GM12878 (cell line): ENCODE data around the gene SLC22A7. TPM values are rescaled to one million over a fixed set of nuclear protein-coding genes. Genes with fewer than 3 reads are reported as not detected.
"Not testable (repeated sequence)": the region's sequence is repeated elsewhere in the genome, so short reads cannot be mapped to it uniquely, and the experiment has no call there.

Experiments used
- ATAC-seq: fragments of 200-7000 bp; cut with Tn5 transposase; 3 replicates; pipeline ENCODE4 v1.9.1; 2020; ENCODE audit warnings: mild to moderate bottlenecking, moderate library complexity
- BruUV-seq: library from RNA; stranded (reverse); fragments of 400-500 nt; replicated peaks from 2 replicates; lab custom pipeline; 2021; lab: Mats Ljungman, UMichigan
- CTCF ChIA-PET: fragments of 300-600 bp; sonication (Branson Sonifier 250); formaldehyde crosslinking; extraction: SDS; loops from one replicate; lab custom pipeline; 2021; ENCODE audit warnings: inconsistent platforms; lab: Yijun Ruan, JAX
- POLR2A ChIA-PET: fragments of 350-600 bp; formaldehyde crosslinking; extraction: SDS; loops from one replicate; lab custom pipeline; 2021; ENCODE audit warnings: inconsistent platforms; lab: Charles Lee
- RAD21 ChIA-PET: fragments of 300-600 bp; sonication (Branson Sonifier 250); formaldehyde crosslinking; loops from one replicate; lab custom pipeline; 2023; ENCODE audit warnings: antibody characterized with exemption; ENCODE audit not compliant: unreplicated experiment; lab: Charles Lee
- SMC1A ChIA-PET: fragments of 300-600 bp; sonication (Branson Sonifier 250); formaldehyde crosslinking; loops from one replicate; lab custom pipeline; 2023; ENCODE audit not compliant: unreplicated experiment, uncharacterized antibody; lab: Charles Lee
- DNase-seq: peaks from one replicate; pipeline ENCODE4 v3.0.0-alpha.2; 2011; ENCODE audit warnings: low read depth, low spot score
- FAIRE-seq: peaks from 3 replicates; lab custom pipeline; 2011; peaks lifted over from hg19 to GRCh38; lab: Jason Lieb, UNC
- H2AFZ ChIP-seq: 2 replicates; pipeline ENCODE4 v1.6.0; 2011; ENCODE audit warnings: low read depth, low read length, control low read depth; ENCODE audit not compliant: control insufficient read depth
- H3K27ac ChIP-seq: 2 replicates; pipeline ENCODE4 v1.5.1; 2011; ENCODE audit warnings: control low read depth; ENCODE audit not compliant: control insufficient read depth, insufficient read depth
- H3K27me3 ChIP-seq, 2 experiments: replicated peaks in 1 of 2; 2 replicates each; pipeline versions ENCODE4 v1.6.0 to v1.6.1; 2011; ENCODE audit warnings: low read length in 1 of 2; ENCODE audit not compliant: control insufficient read depth in 2 of 2, insufficient read depth in 2 of 2
- H3K36me3 ChIP-seq, 2 experiments: 2 replicates each; pipeline ENCODE4 v1.5.1; 2011; ENCODE audit warnings: low read length in 1 of 2; ENCODE audit not compliant: control insufficient read depth in 2 of 2, insufficient read depth in 2 of 2
- H3K4me1 ChIP-seq: 2 replicates; pipeline ENCODE4 v1.6.1; 2011; ENCODE audit warnings: mild to moderate bottlenecking, low read length, moderate library complexity, mixed read lengths; ENCODE audit not compliant: control insufficient read depth, insufficient read depth
- H3K4me2 ChIP-seq: 2 replicates; pipeline ENCODE4 v1.6.0; 2011; ENCODE audit warnings: control low read depth; ENCODE audit not compliant: control insufficient read depth, insufficient read depth
- H3K4me3 ChIP-seq: fragments of 200-600 bp; sonication (generic); 2 replicates; pipeline ENCODE4 v1.5.1; 2016
- H3K79me2 ChIP-seq: 2 replicates; pipeline ENCODE4 v1.6.0; 2011; ENCODE audit warnings: low read length; ENCODE audit not compliant: control insufficient read depth, insufficient read depth
- H3K9ac ChIP-seq: 2 replicates; pipeline ENCODE4 v1.8.0; 2011; ENCODE audit warnings: low read length, control low read depth, mixed read lengths; ENCODE audit not compliant: control insufficient read depth, insufficient read depth
- H3K9me3 ChIP-seq: replicated peaks from 3 replicates; pipeline ENCODE4 v1.5.1; 2011; ENCODE audit warnings: mild to moderate bottlenecking, low read length; ENCODE audit not compliant: control insufficient read depth, insufficient read depth
- H4K20me1 ChIP-seq: 2 replicates; pipeline ENCODE4 v1.6.0; 2011; ENCODE audit not compliant: control insufficient read depth, insufficient read depth
- CREB1 ChIP-seq: IDR thresholded peaks from 2 replicates; pipeline ENCODE4 v1.6.1; 2012; ENCODE audit warnings: low read depth, mild to moderate bottlenecking, inconsistent platforms
- FOS ChIP-seq: IDR thresholded peaks from 3 replicates; pipeline ENCODE4 v1.6.1; 2011; ENCODE audit warnings: borderline replicate concordance; ENCODE audit not compliant: insufficient read length; ENCODE audit errors: extremely low read depth
- MEF2B ChIP-seq: fragments of 450-650 bp; IDR thresholded peaks from 2 replicates; pipeline ENCODE4 v1.6.1; 2018; ENCODE audit warnings: mild to moderate bottlenecking, moderate library complexity; ENCODE audit not compliant: partially characterized antibody, poor library complexity, severe bottlenecking
- MXI1 ChIP-seq: fragments of 150-350 bp; IDR thresholded peaks from 2 replicates; pipeline ENCODE4 v1.6.1; 2011; ENCODE audit warnings: low read depth, mild to moderate bottlenecking, inconsistent platforms, low read length, improper control_type of control experiment
- NR2C2 ChIP-seq: IDR thresholded peaks from 2 replicates; pipeline ENCODE4 v1.6.1; 2011; ENCODE audit warnings: borderline replicate concordance, low read depth; ENCODE audit not compliant: control insufficient read depth, insufficient read length
- NR2F1 ChIP-seq: fragments of 450-650 bp; conservative IDR thresholded peaks from 2 replicates; pipeline ENCODE4 v1.6.1; 2017; ENCODE audit warnings: mild to moderate bottlenecking
- SREBF1 ChIP-seq: IDR thresholded peaks from 2 replicates; pipeline ENCODE4 v1.6.1; 2012; ENCODE audit warnings: mild to moderate bottlenecking, low read length
- TAF1 ChIP-seq: IDR thresholded peaks from 2 replicates; pipeline ENCODE4 v1.6.1; 2011; ENCODE audit warnings: mild to moderate bottlenecking, low read depth, low read length, borderline replicate concordance
- ZBED1 ChIP-seq: IDR thresholded peaks from 2 replicates; pipeline ENCODE4 v1.6.1; 2016; ENCODE audit warnings: borderline replicate concordance
- ZNF207 ChIP-seq: fragments of 450-650 bp; IDR thresholded peaks from 2 replicates; pipeline ENCODE4 v1.6.1; 2014; ENCODE audit warnings: antibody characterized with exemption, mild to moderate bottlenecking, borderline replicate concordance
- WGBS: methylation state at CpG from one replicate; pipeline ENCODE4 v1.1.6; 2016; ENCODE audit warnings: low lambda C conversion rate; ENCODE audit not compliant: insufficient replicate concordance, insufficient coverage; ENCODE audit errors: missing lambda C conversion rate; 5-methylcytosine and 5-hydroxymethylcytosine counted together
- in situ Hi-C: fragments of 300-500 bp; cut with MboI; formaldehyde crosslinking; loops from 9 replicates; pipeline ENCODE4 v1.14.3; 2018; ENCODE audit warnings: mixed read lengths
- intact Hi-C: fragments of 100-400 bp; cut with micrococcal nuclease; formaldehyde crosslinking; loops from one replicate; pipeline ENCODE4 v1.14.2; 2022; ENCODE audit not compliant: unreplicated experiment
- polyA plus RNA-seq, 11 experiments: library from polyadenylated mRNA; depleted of rRNA in 4 of 11; unstranded in 6 of 11; stranded (reverse) in 5 of 11; fragments of >200 nt; fragmentation: Nextera tagmentation in 4 of 11; fragmentation: Illumina TruSeq in 1 of 11; extraction: Ambion mirVana in 4 of 11; extraction: Trizol in 1 of 11; gene quantifications; 1 replicate in 1 of 11; 2 replicates in 10 of 11; pipeline versions ENCODE4 v1.2.1 to v1.2.3, GENCODE V29; 2011 to 2016; ENCODE audit warnings: inconsistent platforms in 2 of 11, missing spikeins in 2 of 11, low read depth in 1 of 11
- small RNA-seq: library from RNA; depleted of rRNA; stranded (forward); fragments of <200 nt; gene quantifications from one replicate; pipeline ENCODE3, GENCODE V24; 2014
- total RNA-seq, 4 experiments: library from RNA; depleted of rRNA in 3 of 4; stranded (reverse); fragments of >200 nt in 3 of 4; fragmentation: Illumina TruSeq in 1 of 4; extraction: Trizol in 1 of 4; gene quantifications; 2 replicates each; pipeline versions ENCODE4 v1.2.1 to v1.2.3, GENCODE V29; 2013 to 2021

The SLC22A7 gene
- total and polyA plus RNA-seq, 10 of the 15 experiments (the other 5 are each of a cell fraction or from before 2014, with no cell fraction given), result 0.08 to 0.31 TPM; not detected in 8

- no peak for TF ChIP-seq NR2C2
- TF ChIP-seq FOS, result no peak
- no peak for TF ChIP-seq SREBF1
- no peak for TF ChIP-seq NR2F1
- TF ChIP-seq MEF2B, result no peak
- TF ChIP-seq ZBED1, result no peak
- no peak for TF ChIP-seq CREB1
- TF ChIP-seq MXI1, result no peak
- no peak for TF ChIP-seq ZNF207
- TF ChIP-seq TAF1, result no peak
These were observed 49.4 kb downstream of the SLC22A7 start (continued) for GRCh38 chr6:43347444-43347843.

- H3K27me3 ChIP-seq, H3K27ac ChIP-seq, intact Hi-C loops, H3K4me3 ChIP-seq, H3K4me2 ChIP-seq, in situ Hi-C loops, DNase-seq, H3K9ac ChIP-seq, H3K9me3 ChIP-seq, POLR2A ChIA-PET, H4K20me1 ChIP-seq, H2AFZ ChIP-seq, BruUV-seq, FAIRE-seq, ATAC-seq: not testable (repeated sequence)
- Histone ChIP-seq H3K36me3 (peaks cover 13 to 63% of the 10 kb centered on the region in 2 experiments), H3K4me1 (peaks cover 16% of the 10 kb centered on the region), H3K79me2 (peaks cover 61% of the 10 kb centered on the region)
- WGBS, result 98% methylated on average over 4 of the region's 5 CpGs
- CTCF ChIA-PET, result interaction anchor here (1.5 kb wide), 1 partner anchor 8 kb away, joined by 4 read pairs; no protein-coding TSS in a partner anchor
- RAD21 ChIA-PET, result interaction anchor here (0.6 to 1.0 kb wide), 3 partner anchors 10 to 46 kb away, joined by 3 read pairs; no protein-coding TSS in a partner anchor
- SMC1A ChIA-PET, result interaction anchor here (0.9 to 1.5 kb wide), 2 partner anchors 9 to 11 kb away, joined by 3 to 9 read pairs; no protein-coding TSS in a partner anchor
These were observed 53.9 kb downstream of the SLC22A7 start for GRCh38 chr6:43351951-43352350.

Small RNA genes lying within 50 kb of the gene (small RNA-seq; reads per million reads assigned to genes)
- not detected for gene RPL12P47

Other genes with a start within 250 kb of the SLC22A7 start
Only the 7 nearest of the 16 such genes appear.
- 30.5 and 37.3 TPM in 2 replicates for gene SRF, start 127.0 kb upstream of the SLC22A7 start, total RNA-seq (2014; rRNA removed)
- 19.8 and 22.9 TPM in 2 replicates for gene SRF, start 127.0 kb upstream of the SLC22A7 start, total RNA-seq (2014; rRNA removed; fragmentation: Illumina TruSeq; extraction: Trizol)
- gene SRF, start 127.0 kb upstream of the SLC22A7 start, total RNA-seq (2021), result 53.4 and 56.3 TPM in 2 replicates
- gene SRF, start 127.0 kb upstream of the SLC22A7 start, polyA plus RNA-seq (2011; rRNA removed), result 21.9 and 41.4 TPM in 2 replicates
- gene SRF, start 127.0 kb upstream of the SLC22A7 start, polyA plus RNA-seq (2014; fragmentation: Illumina TruSeq; extraction: Trizol), result 26.8 and 33.5 TPM in 2 replicates
- 1 to 10 TPM; 4.1 to 8.3 TPM for gene SRF, start 127.0 kb upstream of the SLC22A7 start, polyA plus RNA-seq (2014; fragmentation: Nextera tagmentation; extraction: Ambion mirVana)
- 48.1 and 54.3 TPM in 2 replicates for gene SRF, start 127.0 kb upstream of the SLC22A7 start, polyA plus RNA-seq (2014; rRNA removed)
- 1 to 10 TPM; 2.3 to 4.4 TPM for gene SRF, start 127.0 kb upstream of the SLC22A7 start, polyA plus RNA-seq (2016; fragmentation: Nextera tagmentation; extraction: Ambion mirVana)
- 22.1 and 27.2 TPM in 2 replicates for gene CUL9, start 116.1 kb upstream of the SLC22A7 start, total RNA-seq (2014; rRNA removed)
- gene CUL9, start 116.1 kb upstream of the SLC22A7 start, total RNA-seq (2014; rRNA removed; fragmentation: Illumina TruSeq; extraction: Trizol), result 14.2 and 16.4 TPM in 2 replicates
- 36.0 and 42.7 TPM in 2 replicates for gene CUL9, start 116.1 kb upstream of the SLC22A7 start, total RNA-seq (2021)
- 11.0 and 16.2 TPM in 2 replicates for gene CUL9, start 116.1 kb upstream of the SLC22A7 start, polyA plus RNA-seq (2011; rRNA removed)
- gene CUL9, start 116.1 kb upstream of the SLC22A7 start, polyA plus RNA-seq (2014; fragmentation: Illumina TruSeq; extraction: Trizol), result 12.7 and 16.5 TPM in 2 replicates
- gene CUL9, start 116.1 kb upstream of the SLC22A7 start, polyA plus RNA-seq (2014; fragmentation: Nextera tagmentation; extraction: Ambion mirVana), result 1 to 10 TPM; 1.2 to 3.9 TPM
- gene CUL9, start 116.1 kb upstream of the SLC22A7 start, polyA plus RNA-seq (2014; rRNA removed), result 46.7 and 48.3 TPM in 2 replicates
- 10 to 100 TPM; 17.8 to 19.7 TPM for gene CUL9, start 116.1 kb upstream of the SLC22A7 start, polyA plus RNA-seq (2016; fragmentation: Nextera tagmentation; extraction: Ambion mirVana)
- 125 and 131 TPM in 2 replicates for gene DNPH1, start 68.8 kb upstream of the SLC22A7 start, total RNA-seq (2014; rRNA removed)
- gene DNPH1, start 68.8 kb upstream of the SLC22A7 start, total RNA-seq (2014; rRNA removed; fragmentation: Illumina TruSeq; extraction: Trizol), result 29.0 and 35.0 TPM in 2 replicates
- gene DNPH1, start 68.8 kb upstream of the SLC22A7 start, total RNA-seq (2021), result 73.2 and 76.6 TPM in 2 replicates
- gene DNPH1, start 68.8 kb upstream of the SLC22A7 start, polyA plus RNA-seq (2011; rRNA removed), result 42.9 and 62.2 TPM in 2 replicates
- gene DNPH1, start 68.8 kb upstream of the SLC22A7 start, polyA plus RNA-seq (2014; fragmentation: Illumina TruSeq; extraction: Trizol), result 6.1 and 16.9 TPM in 2 replicates
- gene DNPH1, start 68.8 kb upstream of the SLC22A7 start, polyA plus RNA-seq (2014; fragmentation: Nextera tagmentation; extraction: Ambion mirVana), result 10 to 100 TPM in 1 of 2 experiments, 1 to 10 TPM in 1; 7.0 to 16.5 TPM
- 136 and 169 TPM in 2 replicates for gene DNPH1, start 68.8 kb upstream of the SLC22A7 start, polyA plus RNA-seq (2014; rRNA removed)
- gene DNPH1, start 68.8 kb upstream of the SLC22A7 start, polyA plus RNA-seq (2016; fragmentation: Nextera tagmentation; extraction: Ambion mirVana), result 100 to 1,000 TPM; 105 to 117 TPM
- under 0.01 TPM in 1 of 2 replicates, not detected in the other for gene TTBK1, start 54.8 kb upstream of the SLC22A7 start, total RNA-seq (2014; rRNA removed)
- not detected in 2 replicates for gene TTBK1, start 54.8 kb upstream of the SLC22A7 start, total RNA-seq (2014; rRNA removed; fragmentation: Illumina TruSeq; extraction: Trizol)
- not detected in 2 replicates for gene TTBK1, start 54.8 kb upstream of the SLC22A7 start, total RNA-seq (2021)
- 0.09 and 0.27 TPM in 2 replicates for gene TTBK1, start 54.8 kb upstream of the SLC22A7 start, polyA plus RNA-seq (2011; rRNA removed)
- not detected in 2 replicates for gene TTBK1, start 54.8 kb upstream of the SLC22A7 start, polyA plus RNA-seq (2014; fragmentation: Illumina TruSeq; extraction: Trizol)
- gene TTBK1, start 54.8 kb upstream of the SLC22A7 start, polyA plus RNA-seq (2014; fragmentation: Nextera tagmentation; extraction: Ambion mirVana), result not detected
- 0.05 and 0.06 TPM in 2 replicates for gene TTBK1, start 54.8 kb upstream of the SLC22A7 start, polyA plus RNA-seq (2014; rRNA removed)
- gene TTBK1, start 54.8 kb upstream of the SLC22A7 start, polyA plus RNA-seq (2016; fragmentation: Nextera tagmentation; extraction: Ambion mirVana), result not detected
- gene CRIP3, start 10.6 kb downstream of the SLC22A7 start, total RNA-seq (2014; rRNA removed), result 1.6 and 2.5 TPM in 2 replicates
- 1.7 and 1.8 TPM in 2 replicates for gene CRIP3, start 10.6 kb downstream of the SLC22A7 start, total RNA-seq (2014; rRNA removed; fragmentation: Illumina TruSeq; extraction: Trizol)
- 1.6 and 2.2 TPM in 2 replicates for gene CRIP3, start 10.6 kb downstream of the SLC22A7 start, total RNA-seq (2021)
- gene CRIP3, start 10.6 kb downstream of the SLC22A7 start, polyA plus RNA-seq (2011; rRNA removed), result 6.4 and 9.2 TPM in 2 replicates
- 1.8 and 2.8 TPM in 2 replicates for gene CRIP3, start 10.6 kb downstream of the SLC22A7 start, polyA plus RNA-seq (2014; fragmentation: Illumina TruSeq; extraction: Trizol)
- gene CRIP3, start 10.6 kb downstream of the SLC22A7 start, polyA plus RNA-seq (2014; fragmentation: Nextera tagmentation; extraction: Ambion mirVana), result 1 to 10 TPM; 1.7 to 2.3 TPM
- gene CRIP3, start 10.6 kb downstream of the SLC22A7 start, polyA plus RNA-seq (2014; rRNA removed), result 2.6 and 3.8 TPM in 2 replicates
- 1 to 10 TPM; 1.5 to 1.8 TPM for gene CRIP3, start 10.6 kb downstream of the SLC22A7 start, polyA plus RNA-seq (2016; fragmentation: Nextera tagmentation; extraction: Ambion mirVana)
- gene ZNF318, start 71.4 kb downstream of the SLC22A7 start, total RNA-seq (2014; rRNA removed), result 15.1 and 16.1 TPM in 2 replicates
- 12.3 and 13.0 TPM in 2 replicates for gene ZNF318, start 71.4 kb downstream of the SLC22A7 start, total RNA-seq (2014; rRNA removed; fragmentation: Illumina TruSeq; extraction: Trizol)
- 27.9 and 29.3 TPM in 2 replicates for gene ZNF318, start 71.4 kb downstream of the SLC22A7 start, total RNA-seq (2021)
- gene ZNF318, start 71.4 kb downstream of the SLC22A7 start, polyA plus RNA-seq (2011; rRNA removed), result 79.8 and 83.9 TPM in 2 replicates
- gene ZNF318, start 71.4 kb downstream of the SLC22A7 start, polyA plus RNA-seq (2014; fragmentation: Illumina TruSeq; extraction: Trizol), result 23.8 and 28.7 TPM in 2 replicates
- gene ZNF318, start 71.4 kb downstream of the SLC22A7 start, polyA plus RNA-seq (2014; fragmentation: Nextera tagmentation; extraction: Ambion mirVana), result 1 to 10 TPM; 4.8 to 6.3 TPM
- gene ZNF318, start 71.4 kb downstream of the SLC22A7 start, polyA plus RNA-seq (2014; rRNA removed), result 16.1 and 16.6 TPM in 2 replicates
- gene ZNF318, start 71.4 kb downstream of the SLC22A7 start, polyA plus RNA-seq (2016; fragmentation: Nextera tagmentation; extraction: Ambion mirVana), result 10 to 100 TPM in 1 of 2 experiments, 1 to 10 TPM in 1; 3.4 to 11.1 TPM
- gene ABCC10, start 129.3 kb downstream of the SLC22A7 start, total RNA-seq (2014; rRNA removed), result 6.9 and 7.7 TPM in 2 replicates
- 5.1 and 5.9 TPM in 2 replicates for gene ABCC10, start 129.3 kb downstream of the SLC22A7 start, total RNA-seq (2014; rRNA removed; fragmentation: Illumina TruSeq; extraction: Trizol)
- gene ABCC10, start 129.3 kb downstream of the SLC22A7 start, total RNA-seq (2021), result 13.2 and 18.2 TPM in 2 replicates
- gene ABCC10, start 129.3 kb downstream of the SLC22A7 start, polyA plus RNA-seq (2011; rRNA removed), result 4.2 and 5.6 TPM in 2 replicates
- 5.4 and 9.5 TPM in 2 replicates for gene ABCC10, start 129.3 kb downstream of the SLC22A7 start, polyA plus RNA-seq (2014; fragmentation: Illumina TruSeq; extraction: Trizol)
- gene ABCC10, start 129.3 kb downstream of the SLC22A7 start, polyA plus RNA-seq (2014; fragmentation: Nextera tagmentation; extraction: Ambion mirVana), result under 1 TPM; 0.80 to 0.82 TPM
- gene ABCC10, start 129.3 kb downstream of the SLC22A7 start, polyA plus RNA-seq (2014; rRNA removed), result 9.5 and 10.9 TPM in 2 replicates
- gene ABCC10, start 129.3 kb downstream of the SLC22A7 start, polyA plus RNA-seq (2016; fragmentation: Nextera tagmentation; extraction: Ambion mirVana), result 1 to 10 TPM; 8.6 to 9.5 TPM